H9 (cell line): Measurements from ENCODE around the gene HOXA7. TPM values are rescaled to one million over a fixed set of nuclear protein-coding genes. Genes with fewer than 3 reads are reported as not detected.

Experiments
- DNase-seq: peaks from one replicate; pipeline ENCODE4 v3.0.0-alpha.2; 2017
- H2AFZ ChIP-seq: one replicate; pipeline ENCODE4 v1.6.1; 2013; ENCODE audit warnings: mild to moderate bottlenecking, low read length, control low read depth, moderate library complexity
- H2AK5ac ChIP-seq: 2 replicates; pipeline ENCODE4 v1.6.1; 2013; ENCODE audit warnings: low read length, control low read depth, mixed read lengths; ENCODE audit not compliant: insufficient read length
- H2BK120ac ChIP-seq: one replicate; pipeline ENCODE4 v1.6.1; 2013; ENCODE audit warnings: low read depth, mild to moderate bottlenecking, low read length, control low read depth, inconsistent platforms; ENCODE audit not compliant: poor library complexity, severe bottlenecking
- H2BK12ac ChIP-seq: 2 replicates; pipeline ENCODE4 v1.6.1; 2013; ENCODE audit warnings: low read length, control low read depth, mixed read lengths, low read depth; ENCODE audit not compliant: insufficient read length
- H2BK15ac ChIP-seq: 2 replicates; pipeline ENCODE4 v1.6.1; 2013; ENCODE audit warnings: low read depth, low read length, control low read depth
- H2BK20ac ChIP-seq: one replicate; pipeline ENCODE4 v1.6.1; 2013; ENCODE audit warnings: low read depth, mild to moderate bottlenecking, low read length, control low read depth, inconsistent platforms; ENCODE audit not compliant: poor library complexity, severe bottlenecking
- H2BK5ac ChIP-seq: 2 replicates; pipeline ENCODE4 v1.6.1; 2013; ENCODE audit warnings: low read length, control low read depth, mixed read lengths; ENCODE audit not compliant: insufficient read length
- H3K14ac ChIP-seq: 2 replicates; pipeline ENCODE4 v1.6.1; 2013; ENCODE audit warnings: low read length, control low read depth; ENCODE audit not compliant: insufficient read depth
- H3K18ac ChIP-seq: 2 replicates; pipeline ENCODE4 v1.6.1; 2013; ENCODE audit warnings: low read depth, mild to moderate bottlenecking, mixed read lengths, low read length, control low read depth; ENCODE audit not compliant: insufficient read length
- H3K23ac ChIP-seq: 2 replicates; pipeline ENCODE4 v1.6.1; 2013; ENCODE audit warnings: low read length, control low read depth, mixed read lengths, low read depth; ENCODE audit not compliant: insufficient read length
- H3K23me2 ChIP-seq: 2 replicates; pipeline ENCODE4 v1.6.1; 2013; ENCODE audit warnings: low read depth, mild to moderate bottlenecking, mixed read lengths, low read length, control low read depth; ENCODE audit not compliant: insufficient read length, poor library complexity, severe bottlenecking
- H3K27ac ChIP-seq: 2 replicates; pipeline ENCODE4 v1.5.1; 2013; ENCODE audit warnings: low read length, control low read depth, mixed read lengths, low read depth; ENCODE audit not compliant: insufficient read length
- H3K27me3 ChIP-seq: 2 replicates; pipeline ENCODE4 v1.6.1; 2013; ENCODE audit warnings: low read length, control low read depth, inconsistent platforms; ENCODE audit not compliant: insufficient read depth
- H3K4ac ChIP-seq: 2 replicates; pipeline ENCODE4 v1.6.1; 2013; ENCODE audit warnings: low read depth, mild to moderate bottlenecking, control low read depth, inconsistent platforms, low read length, moderate library complexity
- H3K4me1 ChIP-seq: 2 replicates; pipeline ENCODE4 v1.6.1; 2013; ENCODE audit warnings: low read length, control low read depth, inconsistent platforms; ENCODE audit not compliant: insufficient read depth
- H3K4me2 ChIP-seq: 2 replicates; pipeline ENCODE4 v1.6.1; 2013; ENCODE audit warnings: low read length, control low read depth, mixed read lengths; ENCODE audit not compliant: insufficient read length, insufficient read depth
- H3K56ac ChIP-seq: 2 replicates; pipeline ENCODE4 v1.6.1; 2013; ENCODE audit warnings: low read depth, mild to moderate bottlenecking, mixed read lengths, low read length, control low read depth; ENCODE audit not compliant: insufficient read length
- H3K79me1 ChIP-seq: 2 replicates; pipeline ENCODE4 v1.6.1; 2013; ENCODE audit warnings: low read depth, mild to moderate bottlenecking, moderate library complexity, low read length, control low read depth, inconsistent platforms; ENCODE audit not compliant: insufficient read depth, poor library complexity, severe bottlenecking
- H3K79me2 ChIP-seq: 2 replicates; pipeline ENCODE4 v1.6.1; 2013; ENCODE audit warnings: low read length, control low read depth, inconsistent platforms; ENCODE audit not compliant: insufficient read depth
- H3K9ac ChIP-seq: 2 replicates; pipeline ENCODE4 v1.6.1; 2013; ENCODE audit warnings: low read length, control low read depth, mixed read lengths; ENCODE audit not compliant: insufficient read length; ENCODE audit errors: extremely low read depth
- H3K9me3 ChIP-seq: one replicate; pipeline ENCODE4 v1.6.1; 2013; ENCODE audit warnings: low read depth, low read length, inconsistent platforms; ENCODE audit not compliant: control insufficient read depth
- H3T11ph ChIP-seq: one replicate; pipeline ENCODE4 v1.6.1; 2013; ENCODE audit warnings: mild to moderate bottlenecking, low read length, control low read depth, inconsistent platforms
- H4K20me1 ChIP-seq: one replicate; pipeline ENCODE4 v1.6.1; 2013; ENCODE audit not compliant: control insufficient read depth, insufficient read length, insufficient read depth
- H4K5ac ChIP-seq: 2 replicates; pipeline ENCODE4 v1.6.1; 2013; ENCODE audit warnings: low read depth, mild to moderate bottlenecking, mixed read lengths, low read length, control low read depth; ENCODE audit not compliant: insufficient read length
- H4K8ac ChIP-seq: replicated peaks from 2 replicates; pipeline ENCODE4 v1.6.1; 2013; ENCODE audit warnings: low read length, control low read depth, mixed read lengths, low read depth; ENCODE audit not compliant: insufficient read length
- H4K91ac ChIP-seq: 2 replicates; pipeline ENCODE4 v1.6.1; 2013; ENCODE audit warnings: low read depth, mild to moderate bottlenecking, moderate library complexity, mixed read lengths, low read length, control low read depth; ENCODE audit not compliant: insufficient read length
- H3K27ac Mint-ChIP-seq, 3 experiments: 2 replicates in 2 of 3; 3 replicates in 1 of 3; pipeline ENCODE4 v1.8.0; 2020 to 2021; ENCODE audit warnings: mixed read lengths in 3 of 3, mild to moderate bottlenecking in 1 of 3, moderate library complexity in 1 of 3
- H3K27me3 Mint-ChIP-seq: 2 replicates; pipeline ENCODE4 v1.8.0; 2021; ENCODE audit warnings: low read depth, mild to moderate bottlenecking, moderate library complexity, mixed read lengths
- H3K36me3 Mint-ChIP-seq, 3 experiments: 2 replicates in 2 of 3; 3 replicates in 1 of 3; pipeline ENCODE4 v1.8.0; 2020 to 2021; ENCODE audit warnings: low read depth in 3 of 3, mixed read lengths in 3 of 3; ENCODE audit not compliant: insufficient read depth in 1 of 3
- H3K4me1 Mint-ChIP-seq, 2 experiments: 2 replicates each; pipeline ENCODE4 v1.8.0; 2020; ENCODE audit warnings: mixed read lengths in 2 of 2
- H3K4me3 Mint-ChIP-seq, 2 experiments: 2 replicates in 1 of 2; 3 replicates in 1 of 2; pipeline ENCODE4 v1.8.0; 2020 to 2021; ENCODE audit warnings: mild to moderate bottlenecking in 2 of 2, mixed read lengths in 2 of 2, moderate library complexity in 1 of 2
- H3K9me3 Mint-ChIP-seq, 2 experiments: 2 replicates in 1 of 2; 3 replicates in 1 of 2; pipeline ENCODE4 v1.8.0; 2020; ENCODE audit warnings: mild to moderate bottlenecking in 2 of 2, mixed read lengths in 2 of 2, moderate library complexity in 1 of 2
- CTCF ChIP-seq: fragments of 200-600 bp; sonication (generic); conservative IDR thresholded peaks from 3 replicates; pipeline ENCODE4 v1.8.0; 2021; ENCODE audit warnings: antibody characterized with exemption, mild to moderate bottlenecking
- WGBS: extraction: QIAGEN DNeasy Blood & Tissue Kit; methylation state at CpG from one replicate; pipeline ENCODE4 v1.1.7; 2013; ENCODE audit warnings: missing lambda C conversion rate, low lambda C conversion rate, mixed read lengths; ENCODE audit not compliant: insufficient read length; ENCODE audit errors: extremely low coverage; 5-methylcytosine and 5-hydroxymethylcytosine counted together
- total RNA-seq: library from RNA; stranded (reverse); gene quantifications from 2 replicates; pipeline ENCODE4 v1.2.1, GENCODE V29; 2021

The HOXA7 gene
- total RNA-seq, 1 experiment from 2014 or later, result not detected

GRCh38 chr7:27160546-27161213 lies 4.2 kb upstream of the HOXA7 start:
- Histone ChIP-seq H2BK5ac (no peak overlapping the region), H3K18ac (no peak overlapping the region), H3K14ac (no peak overlapping the region), H3K23me2 (no peaks in the 10 kb centered on the region), H4K8ac (no peak overlapping the region), H3K79me1 (no peaks in the 10 kb centered on the region), H4K5ac (no peak overlapping the region), H2AK5ac (no peak overlapping the region), H3K9me3 (no peaks in the 10 kb centered on the region), H3K4me1 (no peaks in the 10 kb centered on the region), H3K9ac (no peak overlapping the region), H3T11ph (no peak overlapping the region), H3K79me2 (no peaks in the 10 kb centered on the region), H3K23ac (no peak overlapping the region), H4K20me1 (no peaks in the 10 kb centered on the region), H2BK20ac (no peak overlapping the region), H3K4ac (no peak overlapping the region), H2AFZ (no peak overlapping the region), H2BK15ac (no peak overlapping the region), H2BK12ac (no peak overlapping the region), H3K4me2 (peak overlapping the region; percentile 47), H3K56ac (no peak overlapping the region), H3K27ac (no peak overlapping the region), H3K27me3 (peaks cover 97% of the 10 kb centered on the region), H4K91ac (no peak overlapping the region), H2BK120ac (no peak overlapping the region)
- Mint-ChIP-seq H3K27ac (no peak overlapping the region), H3K4me3 (peak overlapping the region; percentile 37 to 60; a peak in 3 of 5 replicates), H3K9me3 (peaks cover 13% of the 10 kb centered on the region in 2 experiments), H3K36me3 (peaks cover 0 to 2% (median 0%) of the 10 kb centered on the region in 3 experiments; a peak in 2 of 7 replicates), H3K27me3 (peaks cover 98% of the 10 kb centered on the region), H3K4me1 (peaks cover 3 to 14% of the 10 kb centered on the region in 2 experiments)
- peak; percentile 87 for DNase-seq
- TF ChIP-seq CTCF, result peak; percentile 98
- WGBS, result no CpG with 5 or more reads among the region's 54 CpGs
